NCI-H128 (cell line): Measurements from ENCODE around the gene PLSCR2.
"Not testable (repeated sequence)": the region's sequence is repeated elsewhere in the genome, so short reads cannot be mapped to it uniquely, and the experiment has no call there.

Experiments
- DNase-seq: peaks from one replicate; lab custom pipeline; 2025; ENCODE audit not compliant: unreplicated experiment; lab: John Stamatoyannopoulos, UW

PLSCR2 gene, protein sequence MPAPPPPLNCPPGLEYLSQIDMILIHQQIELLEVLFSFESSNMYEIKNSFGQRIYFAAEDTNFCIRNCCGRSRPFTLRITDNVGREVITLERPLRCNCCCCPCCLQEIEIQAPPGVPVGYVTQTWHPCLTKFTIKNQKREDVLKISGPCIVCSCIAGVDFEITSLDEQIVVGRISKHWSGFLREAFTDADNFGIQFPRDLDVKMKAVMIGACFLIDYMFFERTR

DNA sequence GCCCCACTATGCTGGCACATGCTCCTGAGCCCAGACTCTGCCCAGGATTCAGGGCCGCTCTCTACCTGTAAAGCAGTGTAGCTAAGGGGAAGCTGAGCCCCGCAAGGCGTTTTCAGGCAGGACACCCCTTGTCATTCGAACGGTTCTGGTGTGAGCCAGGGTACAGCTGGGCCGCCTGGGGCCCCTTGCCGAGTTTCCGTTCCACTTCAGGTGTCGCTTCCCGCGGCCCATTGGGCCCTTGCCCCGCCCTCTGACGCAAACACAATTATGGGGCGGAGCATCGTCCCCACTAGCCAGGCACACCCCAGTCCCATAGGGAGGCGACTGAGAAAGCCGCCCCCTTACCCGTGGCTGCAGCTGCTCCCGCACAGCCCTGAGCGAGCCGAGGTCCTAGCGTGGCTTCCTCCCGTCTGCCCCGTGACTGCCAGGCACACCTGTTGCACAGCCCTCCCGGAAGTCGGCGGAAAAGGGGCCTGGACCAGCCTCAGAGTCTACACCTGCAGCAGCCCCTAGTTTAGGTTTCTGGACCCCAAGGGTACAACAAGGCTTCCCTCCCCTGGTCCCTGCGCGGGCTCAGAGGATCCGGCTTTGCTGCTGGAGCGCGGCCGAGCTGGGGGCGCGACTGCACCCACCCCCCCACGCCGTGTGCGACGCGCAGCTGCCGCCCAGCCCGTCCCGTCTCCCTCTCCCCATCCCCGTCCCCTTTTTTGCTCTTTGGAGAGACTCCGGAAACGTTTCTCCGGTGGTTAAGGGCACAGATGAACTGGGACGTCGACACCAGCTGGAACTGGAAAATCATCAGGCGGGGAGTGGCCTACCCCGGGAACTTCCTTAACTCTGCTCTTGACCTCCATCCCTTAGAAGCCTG is at the start of gene PLSCR2:
PLSCR2 (minus strand) TSS at position 412 of the 868 bp plus-strand sequence. CDS start 9,657 bp downstream, outside the sequence.
- DNase-seq, result peak; percentile 31

DNA sequence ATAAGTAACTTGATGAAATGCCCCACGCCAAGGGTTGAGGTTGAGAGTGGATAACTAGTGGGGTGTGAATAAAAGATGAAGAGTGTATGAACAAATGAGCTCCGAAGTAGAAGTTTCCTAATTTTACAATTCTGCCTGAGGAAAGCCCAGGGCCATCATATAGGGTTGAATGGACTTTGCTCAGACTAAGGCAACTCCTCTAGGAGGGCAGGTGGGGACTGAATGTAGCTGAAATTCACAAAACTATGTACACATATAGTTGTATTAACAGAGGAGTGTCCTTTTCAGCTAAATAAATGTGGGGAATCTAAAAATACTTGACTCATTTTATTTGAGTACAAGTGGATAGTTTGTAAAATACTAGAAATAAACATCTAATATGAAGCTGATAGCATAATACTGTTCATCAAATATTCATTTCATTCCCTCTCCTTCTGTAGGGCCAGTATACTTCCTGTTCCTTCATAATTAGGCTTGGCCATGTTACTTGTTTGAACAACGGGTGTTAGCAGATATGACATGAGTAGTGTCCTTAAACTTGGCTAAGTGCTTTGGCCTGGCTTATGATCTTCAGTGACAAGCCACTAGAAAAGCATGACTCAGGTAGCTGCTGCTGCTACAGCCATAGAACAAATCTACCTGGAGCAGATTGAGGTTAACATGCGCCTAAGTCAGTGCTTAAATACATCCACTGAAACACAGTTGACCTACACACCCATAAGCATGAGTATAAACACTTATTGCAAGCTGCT is 48.5 kb upstream of the PLSCR2 start:
- DNase-seq, result no peak

DNA sequence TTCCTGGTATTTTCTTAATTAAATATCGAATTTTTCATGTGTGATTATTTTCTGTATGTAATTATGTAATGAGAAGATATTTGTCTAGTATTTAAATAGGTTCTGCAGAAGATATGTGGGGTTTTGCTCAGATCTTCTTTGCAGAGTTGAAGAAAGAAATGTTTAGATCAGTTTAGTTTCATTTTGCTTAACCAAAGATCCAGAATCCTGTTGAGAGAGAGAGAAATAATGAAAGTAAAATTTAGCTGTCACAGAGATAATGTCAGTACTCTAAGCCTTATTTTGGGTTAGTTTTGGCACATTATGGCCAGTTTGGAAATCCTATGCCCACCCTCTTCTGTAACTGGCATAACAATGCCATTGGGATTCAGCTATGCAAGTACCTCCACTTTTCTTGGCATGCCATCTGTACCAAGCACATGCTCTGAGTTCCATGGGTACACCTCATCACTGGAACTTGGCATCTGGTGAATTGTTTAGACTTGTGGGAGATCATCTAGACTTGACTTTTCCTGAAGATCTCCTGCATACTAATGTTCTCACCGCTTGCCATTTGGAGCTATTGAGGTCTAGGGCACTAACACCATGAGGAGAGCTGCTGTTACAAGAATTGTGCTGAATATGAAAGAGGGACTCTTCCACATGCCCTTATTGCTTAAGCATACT is 44.2 kb upstream of the PLSCR2 start:
- no peak for DNase-seq

DNA sequence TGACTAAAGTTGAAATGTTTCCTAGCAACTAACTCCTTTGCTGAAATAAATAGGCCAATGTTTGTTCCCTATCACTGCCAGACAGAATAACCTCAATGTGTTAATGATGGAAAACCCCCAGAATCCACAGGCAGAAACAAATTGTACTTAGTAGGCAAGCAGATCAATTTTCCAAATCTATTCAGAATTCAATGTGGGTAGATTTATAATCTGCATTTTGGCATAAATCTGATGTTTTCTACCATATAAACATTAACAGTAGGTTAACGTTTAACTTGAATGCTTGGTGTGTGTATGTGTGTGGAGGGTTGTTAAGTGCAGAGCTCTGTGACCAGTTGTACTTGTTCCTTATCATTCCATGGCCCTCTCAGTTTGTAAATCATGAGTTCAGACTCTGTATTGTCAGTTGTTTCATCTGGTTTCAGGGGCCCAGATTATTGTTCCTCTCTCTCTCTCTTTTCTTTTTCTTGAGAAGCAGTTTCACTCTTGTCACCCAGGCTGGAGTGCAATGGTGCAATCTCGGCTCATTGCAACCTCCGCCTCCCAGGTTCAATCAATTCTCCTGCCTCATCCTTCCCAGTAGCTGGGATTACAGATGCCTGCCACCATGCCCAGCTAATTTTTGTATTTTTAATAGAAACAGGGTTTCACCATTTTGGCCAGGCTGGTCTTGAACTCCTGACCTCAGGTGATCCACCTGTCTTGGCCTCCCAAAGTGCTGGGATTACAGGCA is 42.2 kb upstream of the PLSCR2 start:
- DNase-seq, result no peak

DNA sequence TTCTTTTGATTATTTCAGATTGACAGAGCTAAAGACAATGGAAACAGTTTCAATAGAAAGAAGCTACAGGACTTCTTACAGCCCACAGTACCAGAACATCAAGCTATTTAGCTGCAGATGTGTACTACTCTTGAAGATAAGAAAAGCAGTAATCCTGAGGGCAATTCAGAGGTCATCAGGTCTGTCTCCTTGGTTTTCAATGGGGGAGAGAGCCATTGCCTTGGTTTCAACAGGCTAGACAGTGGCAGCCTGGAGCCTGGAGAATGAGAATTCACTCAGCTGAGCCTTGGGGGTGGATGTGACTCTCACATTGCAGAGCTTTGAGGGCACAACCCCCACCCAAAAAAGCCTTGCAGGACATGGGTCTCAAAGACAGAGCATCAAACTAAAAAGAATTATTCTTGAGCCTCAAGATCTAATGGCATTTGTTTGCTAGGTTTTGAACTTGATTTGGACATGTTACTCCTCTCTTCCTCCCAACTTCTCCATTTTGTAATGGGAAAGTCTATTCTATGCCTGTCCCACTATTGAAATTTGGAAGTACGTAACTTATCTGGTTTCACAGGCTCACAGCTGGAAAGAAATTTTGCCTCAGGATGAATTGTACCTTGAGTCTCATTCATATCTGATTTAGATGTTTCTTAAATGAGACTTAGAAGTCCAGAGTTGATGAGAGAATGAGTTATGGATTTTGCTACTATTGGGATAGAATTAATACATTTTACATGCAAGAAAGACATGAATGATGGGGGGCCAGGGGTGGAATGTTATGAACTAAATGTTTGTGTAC is 38.2 kb upstream of the PLSCR2 start:
- DNase-seq, result no peak

DNA sequence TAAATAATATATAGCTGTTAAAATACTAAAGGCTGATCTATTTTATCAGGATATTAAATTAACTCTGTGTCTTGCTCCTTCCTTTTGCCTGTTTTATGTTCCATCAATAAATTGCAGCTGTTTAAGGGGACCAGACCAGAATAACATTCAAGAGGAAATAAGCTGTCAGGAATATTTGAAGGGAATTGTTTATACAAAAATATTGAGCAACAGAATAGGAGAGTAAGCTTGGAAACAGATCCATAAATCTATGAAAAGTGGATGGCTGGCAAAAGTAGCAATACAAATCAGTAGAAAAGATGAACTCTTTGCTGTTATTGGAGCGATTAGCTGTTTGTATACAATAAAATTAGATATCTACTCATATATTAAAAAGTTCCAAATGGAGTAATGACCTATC is 36.2 kb upstream of the PLSCR2 start:
- DNase-seq, result no peak

DNA sequence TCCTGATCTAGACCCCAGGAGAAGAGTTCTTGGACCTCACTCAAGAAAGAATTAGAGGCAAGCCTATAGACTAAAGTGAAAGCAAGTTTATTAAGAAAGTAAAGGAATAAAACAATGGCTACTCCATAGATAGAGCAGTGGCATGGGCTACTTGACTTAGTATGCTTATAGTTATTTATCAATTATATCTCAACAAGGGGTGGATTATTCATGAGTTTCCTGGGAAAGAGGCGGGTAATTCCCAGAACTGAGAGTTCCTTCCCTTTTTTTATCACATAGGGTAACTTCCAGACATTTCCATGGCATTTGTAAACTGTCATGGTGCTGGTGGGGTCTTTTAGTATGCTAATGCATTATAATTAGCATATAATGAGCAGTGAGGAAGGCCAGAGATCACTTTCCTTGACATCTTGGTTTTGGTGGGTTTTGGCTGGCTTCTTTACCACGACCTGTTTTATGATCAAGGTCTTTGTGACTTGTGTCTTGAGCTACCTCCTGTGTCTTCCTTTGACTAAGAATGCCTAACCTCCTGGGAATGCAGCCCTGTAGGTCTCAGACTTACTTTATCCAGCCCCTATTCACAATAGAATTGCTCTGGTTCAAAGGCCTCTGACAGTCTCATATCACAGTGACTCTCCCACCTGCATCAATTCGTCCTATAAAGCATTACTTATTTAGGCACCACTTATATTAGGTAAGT is 35.3 kb upstream of the PLSCR2 start:
- no peak for DNase-seq

DNA sequence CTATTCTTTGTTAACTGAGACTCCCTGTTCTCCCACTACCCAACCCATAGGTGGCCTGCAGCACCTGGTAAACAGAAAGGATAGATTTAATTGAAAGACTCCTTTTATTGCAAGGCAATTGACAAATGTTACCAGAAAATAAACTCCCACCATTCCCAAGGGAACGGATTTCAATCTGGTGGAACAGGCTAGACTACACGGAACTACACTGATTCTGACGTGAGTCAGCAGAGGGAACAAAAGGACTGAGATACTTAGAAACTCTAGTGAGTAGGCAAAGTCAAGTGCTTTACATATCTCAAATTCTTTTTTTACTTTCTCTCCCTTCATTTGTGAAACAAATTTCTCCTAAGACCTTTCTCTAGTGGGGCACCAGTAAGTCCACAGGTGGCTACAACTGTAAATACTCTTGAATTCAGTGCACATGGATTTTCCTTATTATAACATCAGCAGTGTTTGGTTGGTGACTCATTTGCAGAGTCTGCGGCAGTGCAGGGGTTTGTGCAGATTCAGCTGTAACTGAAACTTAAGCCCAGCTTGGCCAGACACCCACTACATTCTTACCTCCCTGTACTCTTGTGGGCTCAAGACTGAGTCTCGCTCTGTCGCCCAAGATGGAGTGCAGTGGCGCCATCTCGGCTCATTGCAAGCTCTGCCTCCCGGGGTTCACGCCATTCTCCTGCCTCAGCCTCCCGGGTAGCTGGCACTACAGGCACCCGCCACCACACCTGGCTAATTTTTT is 34.3 kb upstream of the PLSCR2 start:
- DNase-seq, result peak; percentile 16

DNA sequence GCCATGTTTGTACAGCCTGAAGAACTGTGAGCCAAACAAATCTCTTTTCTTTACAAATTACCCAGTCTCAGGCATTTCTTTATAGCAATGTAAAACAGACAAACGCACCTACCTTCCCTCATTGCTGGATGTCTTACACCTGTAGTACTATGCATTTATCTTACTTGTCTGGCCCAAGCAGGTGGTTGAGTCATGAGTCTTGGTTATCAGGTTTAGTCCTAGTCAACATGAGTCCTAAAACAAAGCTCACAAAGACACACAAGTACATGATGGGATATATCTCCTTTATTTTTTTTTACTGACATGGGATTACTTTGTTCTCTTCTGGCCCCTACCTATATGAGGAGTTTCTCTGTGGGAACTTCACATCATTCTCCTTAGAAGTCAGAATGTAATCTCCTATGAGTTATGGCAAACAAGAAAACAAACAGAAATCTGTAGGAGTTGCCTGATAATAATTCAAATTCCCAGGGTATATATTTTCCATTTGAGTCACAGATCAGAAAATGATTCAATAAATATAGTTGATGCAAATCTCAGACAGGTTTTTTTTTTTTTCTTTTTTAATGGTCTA is 33.6 kb upstream of the PLSCR2 start:
- DNase-seq, result no peak

DNA sequence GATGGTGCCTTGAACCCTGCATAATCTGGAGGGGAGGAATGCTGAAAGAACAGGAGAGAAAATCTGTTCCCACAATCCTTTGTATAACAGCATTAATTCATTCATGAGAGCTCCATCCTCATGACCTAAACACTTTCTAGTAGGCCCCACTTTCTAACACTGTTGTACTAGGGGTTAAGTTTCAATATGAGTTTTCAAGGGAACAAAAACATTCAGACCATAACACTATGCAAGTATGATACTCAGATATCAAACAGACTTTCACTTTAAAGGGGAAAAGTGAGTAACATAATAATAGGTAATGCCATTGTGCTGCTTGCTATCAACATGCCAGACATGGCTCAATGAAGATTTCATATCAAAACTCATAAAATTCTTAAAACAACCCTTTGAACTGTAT is 32.4 kb upstream of the PLSCR2 start:
- no peak for DNase-seq

DNA sequence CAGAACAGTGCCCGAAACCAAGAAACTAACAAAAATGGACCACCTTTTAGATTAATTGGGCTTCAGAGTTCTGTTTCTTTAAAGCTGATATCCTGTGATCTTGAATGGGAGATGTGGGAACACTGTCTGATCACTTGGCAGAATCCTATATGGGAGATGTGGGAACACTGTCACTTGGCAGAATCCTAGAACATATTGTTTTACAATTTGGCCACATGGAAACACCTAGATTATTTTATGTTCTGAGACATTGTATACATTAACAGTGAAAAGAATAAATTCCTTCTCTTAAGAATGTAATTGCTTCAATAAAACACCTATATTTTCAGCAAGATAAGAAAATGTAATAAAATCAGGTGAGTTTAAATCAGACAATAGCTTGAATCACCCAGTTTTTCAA is 30.3 kb upstream of the PLSCR2 start:
- DNase-seq, result no peak

DNA sequence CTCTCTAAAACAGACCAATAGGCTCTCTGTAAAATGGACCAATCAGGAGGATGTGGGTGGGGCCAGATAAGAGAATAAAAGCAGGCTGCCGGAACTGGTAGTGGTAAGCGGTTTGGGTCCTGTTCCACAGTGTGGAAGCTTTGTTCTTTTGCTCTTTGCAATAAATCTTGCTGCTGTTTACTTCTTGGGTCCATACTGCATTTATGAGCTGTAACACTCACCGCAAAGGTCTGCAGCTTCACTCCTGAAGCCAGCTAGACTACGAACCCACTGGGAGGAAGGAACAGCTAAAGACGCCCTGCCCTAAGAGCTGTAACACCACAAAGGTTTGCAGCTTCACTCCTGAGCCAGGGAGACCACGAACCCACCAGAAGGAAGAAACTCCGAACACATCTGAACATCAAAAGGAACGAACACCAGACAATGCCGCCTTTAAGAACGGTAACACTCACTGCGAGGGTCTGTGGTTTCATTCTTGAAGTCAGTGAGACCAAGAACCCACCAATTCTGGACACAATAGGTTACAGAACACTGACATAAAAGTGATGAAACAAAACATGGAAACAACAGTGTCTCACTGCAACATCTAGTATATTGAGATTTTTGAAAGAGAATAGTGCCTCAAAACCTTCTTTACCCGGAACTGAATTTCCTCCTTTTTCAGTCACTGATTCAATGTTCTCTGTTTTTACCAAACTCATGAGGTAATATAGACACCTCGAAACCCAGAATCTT is 28.8 kb upstream of the PLSCR2 start:
- no peak for DNase-seq

DNA sequence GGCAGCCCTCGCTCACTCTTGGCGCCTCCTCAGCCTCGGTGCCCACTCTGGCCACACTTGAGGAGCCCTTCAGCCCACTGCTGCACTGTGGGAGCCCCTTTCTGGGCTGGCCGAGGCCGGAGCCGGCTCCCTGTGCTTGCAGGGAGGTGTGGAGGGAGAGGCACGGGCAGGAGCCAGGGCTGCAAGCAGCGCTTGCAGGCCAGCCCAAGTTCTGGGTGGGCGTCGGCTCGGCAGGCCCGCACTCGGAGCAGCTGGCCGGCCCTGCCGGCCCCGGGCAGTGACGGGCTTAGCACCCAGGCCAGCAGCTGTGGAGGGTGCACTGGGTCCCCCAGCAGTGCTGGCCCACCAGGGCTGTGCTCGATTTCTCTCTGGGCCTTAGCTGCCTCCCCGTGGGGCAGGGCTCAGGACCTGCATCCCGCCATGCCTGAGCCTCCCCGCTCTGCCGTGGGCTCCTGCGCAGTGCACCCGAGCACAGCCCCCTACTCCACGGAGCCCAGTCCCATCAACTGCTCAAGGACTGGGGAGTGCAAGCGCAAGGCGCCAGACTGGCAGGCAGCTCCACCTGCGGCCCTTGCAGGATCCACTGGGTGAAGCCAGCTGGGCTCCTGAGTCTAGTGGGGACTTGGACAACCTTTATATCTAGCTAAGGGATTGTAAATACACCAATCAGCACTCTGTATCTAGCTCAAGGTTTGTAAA is 27.9 kb upstream of the PLSCR2 start:
- not testable (repeated sequence) for DNase-seq

DNA sequence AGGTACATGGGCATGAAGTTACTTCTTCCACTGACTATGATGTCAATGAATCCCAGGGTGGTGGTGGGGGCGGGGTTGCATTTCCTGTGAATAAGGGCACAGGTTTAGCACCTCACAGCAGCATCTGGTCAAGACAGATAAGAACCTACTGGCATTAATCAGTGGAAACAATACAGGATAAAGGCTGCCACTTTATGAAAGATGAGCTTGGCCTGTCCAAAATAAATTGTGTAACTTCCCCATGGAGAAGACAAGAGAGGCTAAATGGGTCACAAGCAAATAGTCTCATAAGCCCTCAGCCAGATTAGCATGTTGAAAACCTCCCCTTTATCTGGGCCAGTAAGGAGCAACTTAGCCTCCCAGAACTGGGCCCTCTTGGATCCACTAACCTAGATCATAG is 27.4 kb upstream of the PLSCR2 start:
- no peak for DNase-seq

DNA sequence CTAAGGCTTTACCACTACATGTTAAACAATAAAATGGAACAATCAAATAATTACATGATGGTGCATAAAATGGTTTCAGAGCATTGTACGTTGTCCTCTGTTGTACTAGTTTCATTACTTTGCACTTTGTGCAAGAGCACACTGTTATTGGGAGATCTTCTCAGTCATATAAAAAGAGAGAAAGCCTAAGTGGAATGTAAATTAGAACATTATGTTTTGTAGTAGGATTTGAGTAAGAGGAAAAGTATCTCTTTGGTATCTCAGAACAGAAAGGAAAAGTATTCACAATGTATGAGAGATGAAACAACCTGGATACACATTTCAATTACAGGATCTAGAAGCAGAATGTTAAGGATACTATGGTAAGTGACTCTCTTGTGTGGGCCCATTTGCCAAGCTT is 26.9 kb upstream of the PLSCR2 start:
- DNase-seq, result no peak

DNA sequence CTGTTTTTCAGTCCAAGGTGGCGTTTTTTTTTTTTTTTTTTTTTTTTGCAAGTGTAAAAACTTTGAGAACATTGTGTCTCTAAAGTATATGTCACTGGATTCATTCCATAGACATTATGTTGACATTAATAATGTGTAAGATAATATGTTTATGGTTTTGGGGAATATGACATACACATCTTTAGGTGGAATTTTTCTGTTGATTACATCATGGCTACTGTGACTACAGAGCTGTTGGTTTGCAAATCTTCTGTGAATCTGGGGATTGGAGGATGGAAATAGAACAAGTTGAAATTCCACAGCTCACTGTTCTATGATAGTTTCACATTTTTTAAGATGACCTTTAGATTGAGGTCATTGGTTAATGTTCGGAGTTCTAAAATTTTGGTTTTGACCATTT is 24.4 kb upstream of the PLSCR2 start:
- no peak for DNase-seq

DNA sequence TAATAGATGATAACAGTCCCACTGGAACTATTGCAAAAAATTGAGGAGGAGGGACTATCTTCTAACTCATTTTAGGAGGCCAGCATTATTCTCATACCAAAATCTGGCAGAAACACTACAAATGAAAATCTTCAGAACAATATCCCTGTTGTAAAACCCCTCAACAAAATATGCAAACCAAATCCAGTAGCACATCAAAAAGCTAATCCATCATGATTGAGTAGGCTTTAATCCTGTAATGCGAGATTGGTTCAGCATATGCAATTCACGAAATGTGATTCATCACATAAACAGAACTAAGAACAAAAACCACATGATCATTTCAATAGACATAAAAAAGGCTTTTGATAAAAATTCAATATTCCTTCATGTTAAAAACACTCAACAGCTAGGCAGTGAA is 23.9 kb upstream of the PLSCR2 start:
- DNase-seq, result no peak
